Stimulated activated CD4-positive, alpha-beta T cell treated with anti-CD3 and anti-CD28 coated beads, TNF-alpha, amount 100 ng/mL, for 1 hour (primary cell): ENCODE results near the gene ABLIM1.

Experiments used
- DNase-seq, 3 donors: peaks; one replicate each; pipeline ENCODE4 v3.0.0-alpha.2; 2020; ENCODE audit warnings: low read depth in 3 of 3, low spot score in 1 of 3

The ABLIM1 gene

DNA sequence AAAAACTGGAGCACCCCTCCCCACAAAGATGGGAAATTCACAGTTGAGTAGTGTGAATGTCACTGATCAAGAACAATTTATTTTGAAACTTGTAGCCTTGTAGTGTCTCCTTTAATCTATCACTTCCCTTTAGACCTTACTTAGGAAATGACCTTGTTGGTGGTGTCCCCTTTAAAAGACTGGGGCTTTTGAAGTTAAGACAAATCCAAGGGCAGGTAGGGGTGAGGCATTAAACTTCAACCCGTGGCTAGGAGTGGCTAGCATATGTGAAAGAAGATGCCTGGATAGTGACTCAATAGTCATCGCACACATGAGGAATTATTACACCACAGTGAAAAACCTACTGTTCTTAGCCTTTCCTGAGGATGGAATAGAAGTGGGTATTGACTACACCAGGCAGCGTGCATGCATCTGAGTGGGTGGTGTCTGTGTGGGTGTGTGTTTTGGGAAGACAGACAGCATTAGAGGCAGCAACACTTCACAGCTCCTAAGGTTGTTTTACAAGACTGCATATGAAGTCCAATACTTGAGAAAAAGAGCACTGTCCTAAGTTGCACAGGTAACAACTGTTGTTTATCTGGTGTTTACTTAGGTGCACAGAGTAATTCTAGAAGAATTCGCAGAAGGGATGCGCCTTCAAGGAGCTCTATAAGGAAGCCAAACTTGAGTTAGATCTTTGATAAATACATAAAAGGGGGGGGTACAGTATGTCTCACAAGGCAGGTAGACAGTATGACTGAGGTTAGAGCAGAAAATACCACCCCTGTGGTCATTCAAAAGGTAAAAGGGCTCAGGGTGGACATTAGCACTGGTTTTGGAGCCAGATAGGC is 32.9 kb downstream of the ABLIM1 start:
- no peak for DNase-seq

DNA sequence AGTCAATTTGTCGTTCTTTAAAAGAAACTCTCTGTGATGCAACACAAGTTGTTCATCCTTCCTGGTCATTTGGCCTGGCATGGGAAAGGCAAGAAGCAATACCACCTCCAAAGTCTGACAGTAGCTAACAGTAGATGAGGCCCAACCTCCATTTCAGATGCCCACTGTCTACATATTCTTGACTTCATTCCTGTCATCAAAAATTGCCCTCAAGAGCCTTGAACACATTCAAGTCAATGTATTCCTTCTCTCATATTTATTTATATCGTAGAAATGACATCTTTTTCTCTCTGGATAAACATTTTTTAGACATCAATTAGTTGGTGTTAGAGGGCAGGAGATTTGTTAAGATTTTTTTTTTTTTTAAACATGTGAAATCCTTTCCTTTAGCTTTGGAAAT is 33.7 kb downstream of the ABLIM1 start:
- no peak for DNase-seq

- no peak for DNase-seq
These were observed 34.3 kb downstream of the ABLIM1 start for GRCh38 chr10:114623661-114624294.

DNA sequence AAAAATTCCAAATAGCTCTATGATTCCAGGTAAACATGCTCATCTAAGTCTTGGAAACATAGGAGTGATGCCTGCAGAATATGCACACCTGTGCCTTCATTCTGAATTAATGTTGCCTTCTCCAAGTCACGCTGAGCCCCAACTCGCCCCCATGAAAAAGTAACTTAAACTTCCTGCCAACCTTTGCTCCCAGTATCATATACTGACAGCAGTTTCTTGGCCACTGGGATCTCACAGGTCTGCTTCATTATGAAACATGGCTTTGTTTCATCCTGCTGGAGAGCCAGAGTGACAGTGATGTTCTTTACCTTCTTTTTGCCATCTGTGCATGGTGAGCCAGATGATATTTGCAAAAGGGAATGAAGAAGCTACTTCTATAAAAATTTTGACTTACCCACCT is 34.9 kb downstream of the ABLIM1 start:
- no peak for DNase-seq

DNA sequence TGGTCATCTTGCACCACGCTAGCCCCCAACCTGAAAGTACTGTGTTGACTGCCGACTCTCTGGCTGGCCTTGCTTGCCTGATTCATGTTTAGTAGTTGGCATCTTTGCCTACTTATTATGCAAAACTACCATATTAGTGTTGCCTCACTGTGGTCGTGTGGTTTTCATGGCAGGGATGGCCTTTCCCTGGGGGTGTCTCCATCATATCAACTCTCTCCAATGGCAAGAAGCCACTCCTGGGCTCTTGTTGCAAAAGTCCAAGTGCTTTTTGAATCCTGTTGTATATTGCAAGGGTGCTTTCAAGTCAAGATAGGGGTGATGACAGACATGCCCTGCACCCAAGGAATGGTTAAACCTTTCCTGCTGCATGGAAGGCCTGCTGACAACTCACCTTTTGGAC is 39.4 kb downstream of the ABLIM1 start:
- DNase-seq = no peak

DNA sequence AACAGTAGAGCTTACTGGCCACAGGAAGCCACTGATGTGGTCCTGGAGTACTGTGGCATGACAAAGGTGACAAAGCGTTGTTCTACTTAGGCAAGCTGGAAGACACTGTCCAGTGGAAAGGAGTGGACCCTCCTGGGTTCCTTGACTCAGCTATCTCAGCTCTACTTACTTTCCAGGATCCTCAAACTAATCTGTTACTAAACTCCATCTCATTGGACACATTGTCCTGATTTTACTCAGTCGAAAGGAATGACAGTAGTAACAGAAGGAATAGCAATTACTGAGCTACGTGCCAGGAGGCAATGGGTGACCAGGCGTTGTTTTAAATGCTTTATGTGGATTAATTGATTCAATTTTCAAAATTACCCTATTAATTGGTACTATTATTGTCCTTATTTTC is 41.6 kb downstream of the ABLIM1 start:
- DNase-seq = no peak

DNA sequence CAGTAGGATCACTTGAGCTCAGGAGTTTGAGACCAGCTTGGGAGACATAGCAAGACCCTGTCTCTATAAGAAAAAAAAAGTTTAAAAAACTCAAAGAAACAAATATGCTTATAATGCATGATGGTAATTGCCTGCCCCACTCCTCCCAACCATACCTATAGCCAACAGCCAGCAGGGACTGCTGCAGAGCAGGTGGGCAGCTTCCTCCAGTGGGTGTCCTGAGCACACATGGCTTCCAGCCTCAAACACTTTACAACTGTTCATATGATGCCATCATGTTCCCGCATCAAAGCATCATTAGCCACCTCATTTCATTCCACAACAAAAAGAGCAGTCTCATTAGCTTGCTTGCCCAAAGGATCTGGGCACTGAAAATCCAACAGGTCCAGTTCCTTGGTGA is 42.0 kb downstream of the ABLIM1 start:
- DNase-seq = no peak

DNA sequence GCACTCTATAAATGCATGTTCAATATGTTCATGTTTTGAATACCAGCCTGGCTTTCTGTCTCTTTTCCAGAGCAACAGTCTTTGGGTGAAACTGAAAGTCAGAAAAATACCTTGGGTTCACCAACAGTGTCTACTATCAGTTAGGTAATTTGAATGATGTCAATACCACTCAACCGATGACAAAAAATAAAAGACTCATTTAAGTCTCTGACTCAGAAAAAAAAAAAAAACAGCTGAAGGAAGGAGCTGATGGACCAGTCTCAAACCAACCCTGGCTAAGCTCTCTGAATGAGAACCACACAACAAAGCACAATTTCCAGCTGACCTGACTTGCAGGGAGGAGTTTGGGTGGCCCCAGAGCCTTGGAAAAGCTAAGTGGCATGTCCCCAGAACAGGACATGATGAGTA is 42.5 kb downstream of the ABLIM1 start:
- no peak for DNase-seq

DNA sequence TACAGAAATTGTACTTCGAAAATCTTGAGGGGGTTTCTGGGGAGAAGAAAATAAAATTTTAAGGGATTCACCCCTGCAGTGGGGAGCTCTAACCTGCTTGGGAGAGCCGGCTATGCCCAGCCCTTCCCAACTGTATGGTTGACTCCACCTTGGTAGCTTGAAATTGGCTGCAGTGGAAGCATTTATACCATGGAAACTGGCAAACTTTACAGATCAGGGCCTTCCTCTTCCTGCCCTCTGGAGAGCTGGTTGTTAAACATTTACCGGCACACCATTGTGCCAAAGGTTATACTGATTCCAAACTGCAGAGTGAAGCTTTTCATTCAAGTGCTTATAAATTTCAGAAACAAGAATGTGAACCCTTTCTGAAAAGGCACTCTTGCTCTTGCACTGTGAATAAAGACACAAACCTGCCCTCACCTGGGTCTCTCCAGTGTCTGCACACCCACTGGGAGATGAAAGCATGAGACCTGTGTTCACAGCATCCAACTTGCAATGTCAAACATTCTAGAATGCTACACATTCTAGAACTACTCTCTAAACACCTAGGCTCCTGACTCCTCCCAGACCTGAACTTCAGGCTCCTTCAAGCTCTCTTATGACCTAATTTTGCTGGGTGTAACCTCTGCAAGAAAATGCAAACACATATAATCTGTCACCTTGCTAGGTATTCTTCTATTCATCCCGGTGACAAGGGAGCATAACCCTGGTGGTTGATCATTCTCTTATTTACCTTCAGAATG is 44.7 kb downstream of the ABLIM1 start:
- no peak for DNase-seq

- no peak for DNase-seq
These were observed 46.5 kb downstream of the ABLIM1 start for GRCh38 chr10:114611617-114612016.

GRCh38 chr10:114609518-114610426 is 48.3 kb downstream of the ABLIM1 start:
- no peak for DNase-seq

DNA sequence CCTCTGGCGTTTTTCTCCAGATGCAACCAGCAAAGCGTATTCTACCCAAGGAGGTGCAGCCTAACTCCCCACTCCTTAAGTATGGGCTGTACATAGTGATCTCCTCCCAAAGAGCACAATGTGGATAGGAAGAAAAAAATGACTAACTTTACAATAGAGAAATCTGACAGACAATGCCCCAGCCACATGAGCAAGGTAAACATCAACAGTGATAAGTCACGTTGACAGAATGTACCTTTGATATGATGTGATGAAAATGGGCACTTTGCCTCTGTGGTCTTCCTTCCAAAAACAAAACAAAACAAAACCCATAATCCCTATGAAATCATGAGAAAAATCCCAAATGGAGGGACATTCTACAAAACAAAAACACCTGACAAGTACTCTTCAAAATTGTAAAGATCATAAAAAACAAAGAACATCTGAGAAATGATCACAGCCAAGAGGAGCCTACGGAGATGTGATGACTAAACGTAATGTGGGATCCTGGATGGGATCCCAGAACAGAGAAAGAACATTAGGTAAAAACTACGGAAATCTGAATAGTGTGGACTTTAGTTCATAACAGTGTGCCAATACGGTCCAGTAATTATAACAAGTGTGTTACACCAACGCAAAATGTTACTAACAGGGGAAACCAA is 50.6 kb downstream of the ABLIM1 start:
- DNase-seq = no peak

GRCh38 chr10:114605155-114605797 is 52.8 kb downstream of the ABLIM1 start:
- no peak for DNase-seq

DNA sequence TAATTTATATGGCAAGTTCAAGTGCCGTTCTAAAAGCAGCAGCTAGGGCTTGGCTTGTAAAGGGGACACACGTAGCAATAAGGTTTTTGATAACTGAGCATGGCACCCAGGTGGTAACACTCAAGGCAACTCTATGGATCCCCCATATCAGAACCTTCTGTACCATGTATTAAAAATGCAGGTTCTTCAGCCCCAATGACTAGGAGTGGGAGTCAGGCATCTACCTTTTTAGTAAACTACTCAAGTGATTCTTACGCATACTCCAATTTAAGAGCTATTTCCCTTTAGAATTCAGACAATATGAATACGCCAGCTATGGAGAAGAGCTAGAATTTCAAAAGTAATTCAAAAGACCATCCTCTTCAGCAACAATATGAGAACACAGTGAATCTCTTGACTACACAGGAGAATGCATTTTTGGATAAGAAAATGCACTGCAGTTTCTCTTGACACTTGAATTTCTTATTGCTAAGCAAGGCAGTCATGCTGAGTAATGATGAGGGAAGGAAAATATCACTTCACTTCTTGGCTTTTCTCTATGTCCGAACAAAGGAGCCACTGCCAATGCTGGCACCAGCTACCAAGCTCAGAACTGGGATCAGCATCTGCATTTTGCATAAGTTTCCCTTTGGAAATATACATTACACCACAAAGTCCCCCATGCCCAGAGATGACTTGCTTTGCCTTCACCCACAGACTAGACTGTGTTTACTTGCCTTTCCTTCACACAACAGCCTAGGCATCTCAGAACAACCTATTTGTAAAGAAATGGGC is 53.5 kb downstream of the ABLIM1 start:
- no peak for DNase-seq

- no peak for DNase-seq
These were observed 54.1 kb downstream of the ABLIM1 start for GRCh38 chr10:114603948-114604347.

GRCh38 chr10:114603303-114603702 is 54.8 kb downstream of the ABLIM1 start:
- DNase-seq = no peak

GRCh38 chr10:114600057-114600456 is 58.0 kb downstream of the ABLIM1 start:
- no peak for DNase-seq

DNA sequence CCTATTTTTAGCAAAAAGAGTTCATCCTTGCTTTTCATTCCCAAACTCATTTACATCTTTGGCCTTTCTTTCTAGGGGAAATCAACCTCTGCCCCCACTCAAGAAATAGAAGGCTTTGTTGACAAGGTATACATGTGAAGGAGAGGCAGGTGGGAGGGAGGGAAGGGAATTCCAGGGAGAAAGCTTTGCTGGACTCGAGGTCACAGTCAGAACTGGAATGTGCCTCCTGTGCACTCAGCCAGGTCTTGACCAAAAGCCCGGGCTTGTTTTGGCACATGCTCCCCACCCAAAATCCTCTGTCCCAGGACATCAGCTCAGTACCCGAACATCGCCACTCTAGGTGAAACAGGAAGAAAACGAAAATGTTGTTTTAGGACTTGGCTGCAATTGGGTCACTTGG is 61.3 kb downstream of the ABLIM1 start:
- no peak for DNase-seq

DNA sequence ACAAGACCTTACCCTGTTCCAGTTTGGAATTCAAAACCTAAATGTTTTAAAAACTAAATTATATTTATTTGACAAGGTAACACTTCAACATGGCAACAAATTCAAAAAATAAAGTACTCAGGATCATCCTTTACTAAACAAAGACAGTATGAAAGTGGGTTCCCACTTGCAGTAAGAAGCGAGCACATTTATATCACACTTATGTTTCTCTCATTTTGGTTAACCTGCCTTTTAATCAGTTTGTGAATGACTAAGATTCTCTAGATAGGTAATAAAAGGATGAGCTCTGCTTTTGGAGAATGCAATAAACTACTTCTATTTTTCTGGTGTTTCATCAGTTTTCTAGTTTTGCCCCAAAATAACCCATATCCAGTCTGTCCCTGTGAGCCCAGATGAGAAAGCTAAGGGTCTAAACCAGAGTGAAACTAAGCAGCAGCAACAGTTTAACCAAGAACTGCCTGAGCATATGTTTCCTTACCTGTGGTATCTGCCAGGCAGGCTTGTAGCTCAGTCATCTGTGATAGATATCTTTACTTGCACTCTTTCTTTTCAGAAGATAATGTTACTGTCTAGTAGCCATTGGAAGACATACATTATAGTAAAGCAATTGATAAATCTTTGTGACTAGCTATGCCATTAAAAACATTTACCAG is 64.1 kb downstream of the ABLIM1 start:
- DNase-seq = no peak
